GDM1 (cell line): ENCODE measurements around the gene TBATA.
"Not testable (repeated sequence)": the region's sequence is repeated elsewhere in the genome, so short reads cannot be mapped to it uniquely, and the experiment has no call there.

ENCODE experiments used
- DNase-seq: peaks from one replicate; lab custom pipeline; 2025; lab: John Stamatoyannopoulos, UW

Gene TBATA

DNA sequence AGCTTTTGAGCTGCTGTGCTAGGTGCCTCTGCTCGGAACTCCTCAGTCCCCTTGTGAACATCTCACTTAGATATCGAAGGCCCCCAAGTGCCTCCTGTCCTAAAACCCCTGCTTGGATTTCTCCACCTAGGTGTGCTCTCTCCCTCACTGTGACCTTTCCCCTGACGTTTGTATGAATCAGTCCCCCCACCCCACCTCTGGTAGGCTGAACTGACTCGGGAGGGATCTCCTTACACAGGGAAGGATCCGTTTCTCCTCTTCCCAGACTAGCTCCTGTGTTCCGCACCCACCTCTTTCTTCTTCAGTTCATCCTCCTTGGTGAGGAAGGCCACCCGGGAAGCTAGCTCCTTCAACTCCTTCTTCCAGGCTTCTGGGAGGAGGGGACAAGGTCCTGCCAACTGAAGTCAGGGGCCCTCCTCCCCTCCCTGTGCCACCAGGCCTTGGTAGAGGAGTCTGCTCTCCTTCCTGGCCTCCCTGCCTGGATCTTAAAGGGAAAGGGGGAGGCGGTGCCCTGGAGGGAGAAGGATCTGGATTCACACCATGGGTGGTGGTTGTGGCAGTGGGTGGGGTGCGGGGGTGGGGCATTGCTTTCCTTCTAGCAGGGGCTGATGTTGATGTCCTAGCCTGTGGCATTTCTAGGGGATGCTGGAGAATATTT, 6.8 kb downstream of the TBATA start:
- no peak for DNase-seq

DNA sequence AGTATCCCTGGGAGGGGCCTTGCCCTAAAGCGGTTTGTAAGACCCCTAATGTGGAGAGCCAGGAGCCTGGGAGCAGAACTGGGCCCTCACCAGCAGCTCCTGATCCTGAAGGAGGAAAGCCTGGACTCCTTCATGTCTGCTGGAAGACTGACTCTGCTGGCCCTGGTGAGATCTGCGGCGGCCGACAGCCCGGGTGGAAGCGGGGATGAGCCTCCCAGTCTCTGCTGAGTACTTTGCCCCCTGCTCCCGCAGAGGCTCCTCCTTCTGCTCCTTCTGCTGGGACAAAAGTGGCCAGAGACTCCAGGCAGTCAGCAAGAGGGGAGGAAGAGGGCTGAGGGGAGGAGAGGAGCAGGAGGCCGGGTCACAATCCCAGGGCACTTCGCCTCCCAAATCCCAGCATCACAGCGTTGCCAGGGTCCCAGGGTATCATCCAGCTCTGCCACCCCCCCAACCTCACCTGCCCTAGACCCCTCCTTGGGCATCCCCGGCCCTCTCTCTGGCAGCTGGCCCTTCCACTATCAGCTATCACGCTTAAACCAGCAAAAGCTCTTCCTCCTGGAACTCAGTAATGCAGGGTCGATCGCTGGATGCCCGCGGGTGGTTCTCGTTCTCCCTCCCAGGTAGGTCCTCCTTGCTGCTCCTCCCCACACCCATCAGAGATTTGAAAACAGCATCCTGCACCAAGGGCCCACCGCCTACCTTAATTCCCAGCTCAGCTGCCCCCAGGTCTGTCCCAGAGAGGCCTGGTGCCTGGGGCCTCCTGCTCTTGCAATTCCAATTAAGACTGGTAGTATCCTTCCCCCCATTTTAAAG, 7.9 kb downstream of the TBATA start:
- DNase-seq = no peak

DNA sequence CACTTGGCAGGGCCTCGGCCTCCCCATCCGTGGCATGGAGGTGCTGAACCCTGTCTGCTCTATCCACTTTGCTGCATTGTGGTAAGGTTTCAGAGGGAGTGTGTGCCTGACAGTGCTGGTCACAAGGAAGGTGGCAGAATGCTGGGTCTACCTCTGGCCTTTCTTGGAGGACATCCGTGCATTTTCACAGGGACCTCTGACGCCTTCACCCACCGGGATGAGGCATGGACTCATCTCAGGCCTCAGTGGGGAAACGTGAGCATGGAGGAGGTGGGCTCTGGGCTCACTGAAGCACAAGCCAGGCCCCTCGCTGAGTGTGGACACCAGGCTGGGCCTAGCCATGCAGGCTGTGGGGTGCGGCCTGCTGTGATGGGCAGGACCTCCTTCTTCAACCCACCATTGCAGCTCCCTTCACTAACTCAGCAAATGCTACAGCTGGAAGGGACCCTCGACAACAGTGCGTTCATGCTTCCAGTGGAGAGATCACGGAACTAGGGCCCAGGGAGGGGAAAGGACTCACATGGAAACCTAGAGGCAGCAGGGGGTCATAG, 8.6 kb downstream of the TBATA start:
- DNase-seq = no peak

DNA sequence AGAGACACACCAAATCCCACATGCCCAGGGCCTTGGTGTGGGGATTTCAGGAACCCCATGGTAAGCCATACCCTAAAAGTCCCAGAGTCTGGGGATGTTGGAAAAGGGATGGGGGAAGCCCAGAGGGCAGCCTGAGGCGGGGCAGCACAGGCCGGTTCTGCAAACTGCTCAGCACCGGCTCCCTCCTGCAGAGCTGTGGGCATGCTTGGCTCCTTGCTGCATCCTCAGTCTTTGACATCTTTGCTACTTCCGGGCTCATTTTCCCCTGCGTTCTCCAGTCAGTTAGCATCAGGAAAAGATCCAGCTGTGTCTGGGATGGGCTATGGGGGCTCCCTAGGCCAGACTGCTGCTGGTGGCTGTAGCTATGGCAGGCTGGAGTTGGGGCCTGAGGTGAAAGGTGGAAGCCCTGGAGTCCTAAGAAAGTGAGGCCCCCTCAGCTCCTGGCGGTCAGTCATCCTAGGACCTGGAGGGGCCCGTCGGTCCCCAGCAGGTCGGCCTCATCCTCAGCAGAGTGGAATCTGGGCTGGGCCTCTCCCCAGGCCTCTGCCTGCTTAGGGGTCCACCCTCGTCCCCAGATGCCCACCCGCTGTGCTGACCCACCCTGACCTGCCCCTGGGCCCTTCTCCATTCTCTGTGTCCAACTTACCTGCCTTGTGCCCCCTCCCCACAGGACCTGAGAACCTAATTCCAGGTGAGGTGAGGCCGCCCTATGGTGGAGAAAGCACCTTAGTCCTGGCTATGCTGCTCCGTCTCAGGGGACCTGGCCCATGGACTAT, 9.3 kb downstream of the TBATA start:
- DNase-seq = no peak

DNA sequence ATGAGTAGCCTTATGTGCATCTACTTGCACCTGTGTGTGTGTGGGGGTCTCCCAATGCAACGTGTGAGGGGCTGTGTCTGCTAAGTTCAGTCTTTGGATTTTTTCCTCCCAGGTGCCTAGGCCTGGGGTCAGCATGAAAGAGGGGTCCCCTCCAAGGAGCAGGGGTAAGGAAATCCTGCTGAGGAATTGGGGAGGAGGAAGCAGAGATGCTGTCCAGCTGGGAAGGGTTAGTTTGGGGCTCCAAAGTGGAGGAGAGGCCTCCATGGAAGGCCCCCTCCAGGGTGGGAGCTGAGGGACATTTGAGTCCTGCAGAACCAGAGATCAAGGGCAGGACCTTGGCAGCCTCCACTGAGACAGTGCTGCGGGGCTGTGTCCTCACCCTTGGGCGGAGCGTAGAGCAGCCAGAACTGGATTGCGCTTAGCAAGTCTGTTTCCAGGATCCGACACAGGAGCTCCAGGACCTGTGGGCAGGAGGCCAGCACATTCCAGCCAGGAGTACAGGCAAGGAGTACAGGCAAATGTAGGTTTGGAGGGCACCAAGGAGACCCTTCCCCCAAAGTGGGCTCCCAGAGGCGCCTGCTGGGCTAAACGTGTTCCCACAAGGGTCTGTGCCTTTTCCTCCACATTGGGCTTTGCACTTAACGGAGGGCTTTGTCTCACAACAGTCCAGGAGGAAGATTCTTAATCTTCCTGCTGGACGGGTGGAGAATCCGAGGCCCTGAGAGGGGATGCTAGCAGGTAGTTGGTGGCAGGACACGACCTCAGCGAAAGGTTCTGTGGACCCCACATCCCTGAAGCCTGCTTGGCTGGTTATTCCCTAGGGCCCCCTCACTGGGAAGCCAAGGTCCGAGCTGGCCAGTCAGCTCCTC, 10.1 kb downstream of the TBATA start:
- DNase-seq = no peak

DNA sequence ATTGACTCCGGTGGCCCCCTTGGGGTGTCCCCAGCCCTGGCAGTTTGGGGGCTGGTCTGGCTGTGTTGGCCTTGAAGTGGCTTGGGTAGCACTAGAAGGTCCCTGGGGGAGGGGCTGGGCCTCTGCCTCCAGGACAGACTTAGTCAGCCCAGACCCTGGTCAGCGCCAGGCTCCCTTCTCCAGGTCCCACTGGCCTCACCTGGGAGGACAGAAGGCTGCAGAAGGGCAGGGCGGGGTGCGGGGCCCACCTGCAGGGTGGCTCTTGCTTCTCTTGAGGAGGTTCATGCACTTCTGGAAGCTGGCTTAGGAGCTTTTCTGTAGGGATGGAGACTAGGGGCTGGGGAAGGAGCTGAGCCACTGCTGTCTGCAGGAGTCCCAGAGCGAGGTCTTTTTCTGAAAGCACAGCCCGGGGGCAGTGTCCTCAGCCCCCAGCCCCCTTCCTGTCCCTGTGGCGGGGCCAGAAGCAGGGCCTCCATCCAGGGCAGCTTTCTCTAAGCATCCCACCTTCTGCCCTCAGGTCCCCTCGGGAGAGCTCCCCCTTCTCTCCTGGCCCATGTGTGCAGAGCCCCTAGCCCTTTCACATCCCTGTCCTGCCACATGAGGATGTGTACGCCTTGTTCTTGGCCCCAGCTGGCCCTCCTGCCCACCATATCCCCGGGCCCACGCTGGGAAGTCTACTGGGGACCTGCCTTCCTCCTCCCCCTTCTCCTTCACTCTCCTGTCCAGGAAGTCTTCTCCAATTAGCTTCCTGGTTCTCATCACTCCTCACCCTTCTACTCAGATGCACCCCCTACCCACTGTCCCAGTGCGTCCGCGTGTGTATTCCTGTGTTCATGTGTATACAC, 11.0 kb downstream of the TBATA start:
- DNase-seq = no peak

DNA sequence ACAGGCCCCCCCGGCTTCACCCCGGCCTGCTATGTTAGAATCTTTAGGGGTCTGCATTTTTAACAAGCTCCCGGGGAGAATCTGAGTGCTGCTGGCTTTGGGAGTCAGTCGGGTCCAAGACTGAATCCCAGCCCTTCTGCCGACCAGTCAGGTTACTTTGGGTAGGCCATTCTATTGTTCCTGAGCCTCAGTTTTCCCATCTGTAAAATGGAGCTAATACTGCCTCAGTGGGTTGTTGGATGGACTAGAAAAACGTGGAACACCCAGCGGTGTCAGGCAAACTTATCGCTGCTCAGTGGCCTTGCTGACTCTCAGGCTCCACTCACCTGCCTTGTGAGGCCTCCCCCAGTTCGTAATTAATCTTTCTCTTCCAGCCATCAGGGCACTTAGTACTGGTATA, 11.7 kb downstream of the TBATA start:
- no peak for DNase-seq

DNA sequence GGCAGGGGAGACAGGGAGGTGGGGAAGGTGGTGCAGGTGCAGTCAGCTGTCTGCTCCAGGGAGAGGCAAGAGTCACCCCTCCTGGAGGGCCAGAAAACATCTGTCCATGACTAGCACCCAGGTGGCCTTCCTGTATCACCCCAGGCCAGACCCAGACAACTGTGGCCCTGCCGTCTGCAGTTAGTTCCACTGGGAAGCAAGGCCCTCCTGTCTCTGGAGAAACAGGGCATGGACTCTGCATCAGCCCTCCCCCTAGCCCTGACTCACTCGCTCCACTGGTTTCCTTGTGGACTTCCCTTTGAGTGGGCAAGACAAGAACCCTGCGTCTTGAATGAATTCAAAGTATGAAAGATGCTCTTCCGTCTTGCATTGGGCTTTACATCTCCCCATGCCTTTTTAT, 12.6 kb downstream of the TBATA start:
- no peak for DNase-seq

DNA sequence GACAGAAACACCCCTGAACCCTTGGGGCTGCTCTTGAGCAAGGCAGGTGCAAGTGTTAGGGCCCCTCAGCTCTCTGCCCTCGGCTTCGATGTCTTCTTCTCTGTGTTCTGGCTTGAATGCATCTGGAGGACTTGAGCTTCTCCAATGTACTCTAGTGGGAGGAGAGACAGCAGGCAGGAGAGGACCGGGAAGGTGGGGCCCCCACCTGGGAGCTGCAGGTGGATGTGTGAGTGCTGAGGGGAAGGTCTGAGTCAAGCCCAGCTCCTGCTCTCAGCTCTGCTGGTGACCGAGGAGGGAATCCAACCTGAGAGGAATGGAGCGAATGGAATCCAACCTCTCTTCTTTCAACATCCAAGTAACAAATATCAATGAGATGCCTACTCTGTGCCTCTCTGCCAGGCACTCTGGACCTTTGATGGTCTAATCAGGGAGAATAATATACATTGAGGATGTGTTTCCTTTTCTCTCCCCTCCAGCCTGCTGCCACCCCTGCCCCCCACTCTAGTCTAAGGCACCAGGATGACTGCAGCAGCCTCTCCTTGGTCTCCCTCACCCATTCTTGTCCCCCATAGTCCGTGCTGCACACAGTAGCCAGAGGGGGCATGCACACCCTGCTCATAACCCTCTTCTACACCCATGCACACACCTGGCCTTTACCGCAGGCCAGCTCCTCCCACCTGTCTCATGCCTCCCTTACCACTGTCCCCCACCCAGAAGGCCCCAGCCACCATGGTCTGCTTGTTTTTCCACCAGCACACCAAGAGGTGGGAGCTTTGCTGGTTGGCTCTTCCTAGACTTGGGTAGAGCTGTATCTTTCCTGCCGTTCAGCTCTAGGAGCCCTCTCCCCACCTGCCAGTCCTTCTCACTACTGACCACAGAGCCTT, 13.6 kb downstream of the TBATA start:
- DNase-seq = no peak

DNA sequence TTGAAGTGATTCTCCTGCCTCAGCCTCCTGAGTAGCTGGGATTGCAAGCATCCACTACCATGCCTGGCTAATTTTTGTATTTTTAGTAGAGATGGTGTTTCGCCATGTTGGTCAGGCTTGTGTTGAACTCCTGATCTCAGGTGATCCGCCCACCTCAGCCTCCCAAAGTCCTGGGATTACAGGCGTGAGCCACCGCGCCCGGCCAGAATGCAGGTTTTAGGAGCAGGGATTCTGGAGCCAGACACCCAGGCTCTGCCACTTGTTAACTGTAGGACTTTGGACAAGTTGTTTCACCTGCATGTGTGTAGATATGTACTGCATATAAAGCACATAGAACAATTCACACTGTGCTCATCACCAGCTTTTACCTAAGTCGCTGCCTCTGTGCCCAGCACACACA, 14.7 kb downstream of the TBATA start:
- DNase-seq = not testable (repeated sequence)

DNA sequence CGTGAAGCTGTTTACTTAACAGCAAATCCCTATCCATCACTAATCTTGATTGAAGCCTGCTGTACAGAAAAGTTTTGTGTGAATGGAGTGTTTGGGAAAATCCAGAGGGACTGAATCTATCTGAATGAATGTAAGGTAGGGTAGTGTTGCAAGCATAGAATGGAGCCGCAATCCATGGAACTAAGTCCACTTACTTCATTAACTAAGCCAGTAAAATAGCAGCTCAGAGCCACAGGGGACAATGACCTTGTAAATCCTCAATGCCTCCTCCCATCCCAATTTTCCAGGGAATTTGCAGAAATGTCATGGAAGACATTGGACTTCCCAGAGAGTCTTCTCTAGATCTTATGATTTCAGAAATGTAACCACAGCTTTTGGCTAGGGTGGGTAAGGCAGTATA, 15.2 kb downstream of the TBATA start:
- DNase-seq = no peak

DNA sequence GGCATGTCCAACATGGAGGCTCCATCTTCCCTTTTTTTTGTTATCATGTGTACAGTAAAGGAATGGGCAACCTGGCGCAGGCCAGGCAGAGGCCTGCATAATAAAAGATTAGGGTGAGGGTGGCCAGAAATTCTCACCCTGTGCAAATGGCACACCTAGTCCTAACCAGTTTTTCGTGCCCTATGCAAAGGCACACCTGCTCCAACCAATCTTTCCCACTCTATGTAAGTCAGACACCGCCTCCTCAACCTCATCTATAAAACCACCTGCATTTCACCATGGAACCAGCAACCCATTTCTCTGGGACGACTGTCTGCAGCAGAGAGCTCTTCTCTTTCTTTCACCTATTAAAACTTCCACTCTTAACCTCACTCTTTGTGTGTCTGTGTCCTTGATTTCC, 16.1 kb downstream of the TBATA start:
- no peak for DNase-seq

DNA sequence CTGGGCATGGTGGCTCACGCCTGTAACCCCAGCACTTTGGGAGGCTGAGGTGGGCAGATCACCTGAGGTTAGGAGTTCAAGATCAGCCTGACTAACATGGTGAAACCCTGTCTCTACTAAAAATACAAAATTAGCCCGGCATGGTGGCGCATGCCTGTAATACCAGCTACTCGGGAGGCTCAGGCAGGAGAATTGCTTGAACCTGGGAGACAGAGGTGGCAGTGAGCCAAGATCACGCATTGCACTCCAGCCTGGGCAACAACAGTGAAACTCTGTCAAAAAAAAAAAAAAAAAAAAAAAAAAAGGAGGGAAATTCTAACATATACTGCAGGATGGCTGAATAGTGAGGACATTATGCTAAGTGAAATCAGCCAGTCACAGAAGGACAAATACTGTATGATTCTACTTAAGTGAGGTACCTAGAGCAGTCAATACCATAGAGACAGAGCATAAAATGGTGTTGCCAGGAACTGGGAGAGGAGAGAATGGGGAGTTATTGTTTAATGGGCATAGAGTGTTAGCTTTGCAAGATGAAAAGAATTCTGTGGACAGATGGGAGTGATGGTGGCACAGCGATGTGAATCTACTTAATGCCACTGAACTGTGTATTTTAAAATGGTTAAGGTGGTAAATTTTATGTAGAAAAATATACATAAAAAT, 17.0 kb downstream of the TBATA start:
- not testable (repeated sequence) for DNase-seq

DNA sequence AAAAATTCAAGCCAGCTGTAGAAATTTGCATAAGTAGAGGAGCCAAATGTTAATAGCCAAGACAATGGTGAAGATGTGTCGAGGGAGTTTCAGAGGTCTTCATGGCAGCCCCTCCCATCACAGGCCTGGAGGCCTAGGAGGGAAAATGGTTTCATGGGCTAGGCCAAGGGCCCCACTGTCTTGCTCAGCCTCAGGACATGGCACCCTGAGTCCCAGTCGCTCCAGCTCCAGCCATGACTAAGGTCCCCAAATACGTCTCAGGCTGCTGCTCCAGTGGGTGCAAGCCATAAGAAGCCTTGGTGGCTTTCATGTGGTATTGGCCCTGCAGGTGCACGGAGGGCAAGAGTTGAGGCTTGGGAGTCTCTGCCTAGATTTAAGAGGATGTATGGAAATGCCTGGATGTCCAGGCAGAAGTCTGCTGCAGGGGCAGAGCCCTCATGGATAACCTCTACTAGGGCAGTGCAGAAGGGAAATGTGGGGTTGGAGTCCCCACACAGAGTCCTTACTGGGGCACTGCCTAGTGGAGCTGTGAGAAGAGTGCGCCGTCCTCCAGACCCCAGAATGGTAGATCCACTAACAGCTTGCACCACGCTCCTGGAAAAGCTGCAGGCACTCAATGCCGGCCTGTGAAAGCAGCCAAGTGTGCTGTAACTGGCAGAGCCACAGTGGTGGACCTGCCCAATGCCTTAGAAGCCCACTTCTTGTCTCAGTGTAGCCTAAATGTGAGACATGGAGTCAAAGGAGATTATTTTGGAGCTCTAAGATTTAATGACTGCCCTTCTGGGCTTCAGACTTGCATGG, 19.2 kb downstream of the TBATA start:
- no peak for DNase-seq

DNA sequence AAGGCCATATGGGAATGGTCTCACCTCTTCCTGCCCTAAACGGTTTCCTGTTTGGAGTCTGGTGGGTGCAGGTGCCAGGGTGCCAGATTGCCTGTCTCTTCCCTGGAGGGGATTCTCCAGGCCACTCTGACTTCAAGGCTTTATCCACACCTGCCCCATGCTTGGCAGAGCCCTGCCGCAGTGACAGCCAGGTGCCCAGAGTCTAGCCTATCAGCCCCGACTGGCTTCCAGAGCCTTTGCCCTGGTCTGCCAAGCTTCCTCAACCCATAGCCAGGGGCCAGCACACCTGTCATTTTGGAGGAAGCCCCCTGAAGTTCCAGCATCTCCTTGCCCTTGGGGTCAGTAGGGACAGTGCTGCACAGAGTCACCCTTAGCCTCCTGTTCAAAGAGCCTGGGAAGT, 21.6 kb downstream of the TBATA start:
- DNase-seq = no peak

DNA sequence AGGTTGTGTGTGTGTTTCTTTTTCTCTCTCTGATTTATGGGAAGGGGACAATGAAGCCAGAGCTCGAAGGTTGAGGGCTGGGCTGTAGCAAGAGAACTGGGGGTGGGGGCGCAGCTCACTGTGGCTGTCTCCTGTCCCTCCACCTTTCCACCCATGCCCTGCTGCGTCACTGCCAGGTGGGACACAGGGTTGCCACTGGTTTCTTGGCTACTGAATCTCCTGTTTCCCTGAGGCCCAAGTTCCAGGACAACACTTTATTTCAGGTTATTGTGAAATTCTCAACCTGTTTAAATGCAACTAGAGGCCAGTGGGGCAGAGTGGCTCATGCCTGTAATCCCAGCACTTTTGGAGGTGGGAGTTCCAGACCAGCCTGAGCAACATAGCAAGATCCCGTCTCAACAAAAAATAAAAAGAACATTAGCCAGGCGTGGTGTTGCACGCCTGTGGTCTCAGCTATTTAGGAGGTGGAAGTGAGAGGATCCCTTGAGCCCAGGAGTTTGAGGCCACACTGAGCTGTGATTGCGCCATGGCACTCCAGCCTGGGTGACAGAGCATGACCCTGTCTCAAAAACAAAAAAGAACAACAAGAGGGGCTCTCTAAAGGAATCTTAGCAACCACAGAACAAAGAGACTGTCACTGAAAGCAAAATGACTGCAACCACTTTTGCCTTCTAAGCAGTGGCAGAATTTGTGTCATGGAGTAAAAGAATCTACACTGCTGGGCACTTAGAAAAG, 22.6 kb downstream of the TBATA start:
- no peak for DNase-seq

DNA sequence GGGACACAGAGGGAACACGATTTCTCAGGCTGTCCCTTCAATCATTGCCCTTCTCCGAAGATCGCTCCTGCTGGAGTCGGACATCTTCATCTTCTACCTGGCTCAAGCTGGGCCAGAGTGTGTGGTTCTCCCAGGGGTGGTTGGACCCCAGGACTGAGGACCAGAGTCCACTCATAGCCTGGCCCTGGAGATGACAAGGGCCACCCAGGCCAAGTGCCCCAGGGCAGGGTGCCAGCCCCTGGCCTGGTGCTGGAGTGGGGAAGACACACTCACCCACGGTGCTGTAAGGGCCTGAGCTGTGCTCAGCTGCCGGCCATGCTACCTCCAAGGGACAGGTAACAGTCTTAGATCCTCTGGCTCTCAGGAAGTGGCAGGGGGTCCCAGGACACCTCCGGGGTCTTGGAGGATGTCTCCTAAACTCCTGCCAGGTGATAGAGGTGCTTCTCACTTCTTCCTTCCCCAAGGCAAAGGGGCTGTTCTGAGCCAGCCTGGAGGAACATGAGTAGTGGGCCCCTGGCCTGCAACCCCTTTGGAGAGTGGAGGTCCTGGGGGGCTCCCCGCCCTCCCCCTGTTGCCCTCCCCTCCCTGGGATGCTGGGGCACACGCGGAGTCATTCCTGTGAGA, 23.3 kb downstream of the TBATA start:
- no peak for DNase-seq
